HG03139 (cell line): ENCODE measurements around the gene P4HA2.

Experiments
- ATAC-seq: cut with Tn5 transposase; IDR thresholded peaks from one replicate; pipeline ENCODE4 v1.9.1; 2021; ENCODE audit not compliant: unreplicated experiment

The P4HA2 gene

DNA sequence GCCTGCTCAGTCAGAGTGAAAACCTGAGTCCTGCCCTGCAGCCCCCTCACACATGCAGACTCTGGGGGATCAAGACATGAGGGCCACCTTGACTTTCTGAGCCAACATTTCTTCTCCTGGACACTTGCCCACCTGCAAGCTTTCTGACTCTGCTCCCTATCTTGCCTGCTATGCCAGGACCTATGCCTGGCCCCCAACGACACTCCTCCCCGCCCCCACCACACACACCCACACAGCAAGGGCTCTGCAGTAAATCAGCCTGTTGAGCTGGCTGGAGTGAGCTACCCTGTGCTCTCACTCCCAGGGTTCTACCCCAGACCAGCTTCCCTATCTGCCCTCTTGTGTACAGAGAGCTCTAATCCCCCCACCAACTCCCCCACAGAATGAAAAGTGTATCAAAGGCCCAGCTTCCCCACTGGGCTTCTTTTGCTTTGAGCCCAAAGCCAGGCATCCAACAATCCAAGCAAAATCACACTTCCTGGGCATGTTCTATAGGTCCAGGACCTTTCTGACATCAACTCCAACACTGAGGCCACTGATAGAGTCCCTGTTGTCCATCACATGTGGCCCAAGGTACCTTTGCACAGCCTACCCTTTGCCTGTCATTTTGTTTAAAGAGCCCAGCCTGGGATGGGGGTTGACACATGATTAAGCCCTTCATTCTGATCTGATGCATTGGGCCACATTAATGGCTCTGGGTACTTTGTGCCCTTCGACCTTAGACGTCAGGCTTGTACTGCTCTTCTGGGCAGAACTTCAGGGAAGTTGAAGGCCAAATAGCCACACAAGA, 37.1 kb upstream of the P4HA2 start:
- ATAC-seq: no peak

DNA sequence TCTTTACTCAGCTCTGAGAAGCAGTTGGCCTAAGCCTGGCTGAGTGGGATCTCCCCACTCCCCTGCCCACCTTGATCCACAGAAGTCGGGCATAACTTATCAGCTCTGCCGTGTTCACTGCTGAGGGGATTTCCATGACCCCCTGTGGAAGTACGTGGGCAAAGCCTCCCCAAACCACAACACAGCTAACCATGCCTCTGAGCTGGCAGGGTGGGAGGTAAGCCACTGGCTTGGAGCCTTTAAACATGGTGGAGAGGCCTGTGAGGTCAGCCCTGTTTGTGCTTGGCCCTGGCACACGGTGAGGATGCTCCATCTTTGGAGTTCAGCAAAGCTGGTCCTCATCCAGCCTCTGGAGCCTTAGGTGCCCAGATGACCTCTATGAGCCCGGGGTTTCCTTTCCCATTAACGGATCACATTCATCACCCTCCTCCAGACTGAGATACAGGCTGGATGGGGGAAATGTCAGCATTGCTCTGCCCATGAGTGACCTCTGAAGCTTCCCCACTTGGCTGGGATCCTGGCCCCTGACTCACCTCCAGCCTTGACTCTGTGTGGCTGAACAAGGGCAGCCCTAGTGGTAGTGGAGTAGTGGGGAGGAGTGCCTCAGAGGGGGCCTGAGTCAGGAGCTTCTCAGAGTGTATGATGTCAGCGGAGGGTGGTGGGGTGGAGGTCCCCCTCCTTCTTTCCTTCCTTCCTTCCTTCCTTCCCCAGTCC, 36.1 kb upstream of the P4HA2 start:
- no peak for ATAC-seq

DNA sequence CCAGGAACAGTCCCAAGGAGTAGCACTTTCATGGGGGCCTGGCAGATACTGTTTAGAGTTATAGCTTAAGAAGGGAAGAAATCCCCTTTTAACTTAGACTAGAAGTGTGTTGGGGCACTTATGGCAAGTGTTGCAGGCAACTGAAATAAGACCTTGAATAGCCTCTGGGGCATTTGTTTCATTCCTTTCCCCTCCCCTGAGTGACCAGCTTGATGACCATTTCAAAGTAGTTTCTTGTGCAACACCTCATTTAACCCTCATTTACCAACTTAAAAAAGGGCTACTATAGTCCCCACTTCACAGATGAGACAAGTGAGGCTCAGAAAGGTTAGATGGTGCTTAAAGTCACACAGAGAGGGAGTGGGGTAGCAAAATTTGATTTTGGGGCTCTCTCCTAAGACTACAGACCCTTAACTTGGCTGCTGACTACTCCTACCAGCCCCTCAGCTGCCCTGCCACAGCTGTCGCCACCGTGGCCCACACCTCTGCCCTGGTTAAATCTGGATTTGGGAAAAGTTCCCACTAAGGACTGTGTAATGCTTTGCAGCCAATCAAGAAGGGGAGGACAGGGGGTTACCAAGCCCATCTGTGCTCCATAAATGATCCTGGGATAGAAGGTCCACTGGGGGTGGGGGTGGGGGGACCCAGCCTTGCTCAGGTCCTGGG, 35.4 kb upstream of the P4HA2 start:
- ATAC-seq: no peak

DNA sequence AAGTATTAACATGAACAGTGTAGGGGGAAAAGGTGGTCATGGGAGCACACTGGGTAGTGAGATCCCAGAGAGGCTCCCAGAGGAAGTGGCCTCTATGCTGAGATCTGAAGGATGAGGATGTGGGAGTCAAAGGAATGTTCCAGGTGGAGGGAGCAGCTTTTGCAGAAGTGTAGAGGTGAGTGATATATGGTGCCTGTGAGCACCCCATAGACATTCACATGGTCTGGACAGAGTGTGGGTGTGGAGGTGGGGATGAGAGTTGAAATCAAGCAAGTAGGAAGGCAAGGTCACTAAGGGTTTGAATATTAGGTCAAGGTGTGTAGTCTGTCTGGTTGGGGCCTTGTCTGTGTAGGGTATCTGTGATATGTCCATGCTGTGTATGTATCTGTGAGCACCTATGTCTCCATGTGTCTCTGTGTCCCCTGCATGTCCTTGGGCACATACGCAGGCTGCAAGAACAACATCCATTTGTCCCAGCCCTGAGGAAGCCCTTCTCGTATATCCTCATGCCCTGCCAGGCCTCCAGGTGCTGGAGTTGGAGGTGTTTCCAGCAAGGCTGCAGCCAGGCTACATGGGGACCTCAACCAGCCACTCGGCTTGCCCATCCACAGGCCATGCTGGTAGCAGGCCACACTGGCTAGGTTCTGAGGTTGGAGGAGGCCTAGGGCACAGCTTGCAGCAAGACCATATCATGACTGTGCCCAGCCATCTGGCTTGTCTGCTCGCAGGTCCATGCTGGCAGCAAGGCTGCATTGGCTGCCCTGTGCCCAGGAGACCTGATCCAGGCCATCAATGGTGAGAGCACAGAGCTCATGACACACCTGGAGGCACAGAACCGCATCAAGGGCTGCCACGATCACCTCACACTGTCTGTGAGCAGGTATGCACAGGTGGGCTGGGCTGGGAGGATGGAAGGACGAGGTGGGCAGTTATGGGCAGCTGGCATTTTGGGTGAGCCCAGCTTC, 34.5 kb upstream of the P4HA2 start:
- ATAC-seq: no peak

DNA sequence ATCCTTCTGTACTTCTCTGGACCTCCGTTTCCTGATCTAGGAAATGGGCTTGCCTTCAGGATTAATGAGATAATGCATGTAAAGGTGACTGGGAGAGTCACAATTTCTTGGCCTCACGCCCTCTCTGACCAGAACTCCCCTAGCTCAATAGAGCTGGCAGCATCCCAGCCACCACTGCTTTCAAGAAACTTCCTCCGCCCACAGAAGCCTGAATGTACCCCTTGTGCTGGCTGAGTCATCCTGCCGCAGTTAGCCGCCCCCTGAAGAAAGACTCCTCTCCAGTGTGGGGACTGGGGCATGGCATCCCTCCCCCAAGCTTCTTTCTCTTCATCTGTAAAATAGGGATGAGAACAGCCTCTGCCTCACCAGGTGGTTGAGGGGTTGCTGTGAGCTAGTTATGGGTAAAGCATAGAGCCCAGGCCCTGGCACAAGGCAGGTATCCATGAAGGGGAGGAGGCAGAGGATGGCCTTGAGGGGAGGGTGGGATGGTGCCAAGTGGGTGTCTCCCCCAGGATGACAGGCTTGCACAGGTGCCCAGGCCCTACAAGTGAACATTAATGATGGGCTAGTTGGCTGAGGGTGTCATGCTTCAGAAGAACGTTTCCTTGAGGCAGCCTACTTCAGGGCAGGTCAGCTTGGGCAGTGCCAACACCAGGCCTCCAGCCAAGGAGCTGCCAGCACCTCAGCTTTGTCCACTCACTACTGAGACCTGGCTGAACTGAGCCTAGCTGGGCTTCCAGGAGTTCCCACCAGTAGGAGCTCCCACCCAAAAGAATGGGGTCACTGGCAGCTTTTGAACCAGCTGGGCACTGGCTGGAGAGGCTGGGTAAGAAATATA, 33.3 kb upstream of the P4HA2 start:
- no peak for ATAC-seq

DNA sequence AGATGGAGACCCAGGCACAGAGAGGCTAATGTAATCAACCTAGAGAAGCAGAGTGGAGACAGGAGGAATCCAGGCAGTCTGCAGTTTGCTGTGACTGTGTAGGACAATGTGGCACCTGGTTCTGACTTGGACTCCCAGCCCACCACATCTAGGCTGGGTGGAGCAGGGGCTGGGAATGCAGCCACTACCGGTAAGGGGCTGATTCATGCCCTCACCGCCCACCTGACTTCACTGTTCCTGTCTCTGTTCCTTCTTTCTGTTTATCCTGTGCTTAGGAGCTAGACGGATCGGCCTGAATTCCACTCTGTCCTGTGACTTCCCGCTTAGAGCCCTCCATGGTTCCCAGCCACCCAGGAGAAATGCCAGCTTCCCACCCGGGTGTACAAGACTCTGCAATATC, 32.4 kb upstream of the P4HA2 start:
- ATAC-seq: no peak

DNA sequence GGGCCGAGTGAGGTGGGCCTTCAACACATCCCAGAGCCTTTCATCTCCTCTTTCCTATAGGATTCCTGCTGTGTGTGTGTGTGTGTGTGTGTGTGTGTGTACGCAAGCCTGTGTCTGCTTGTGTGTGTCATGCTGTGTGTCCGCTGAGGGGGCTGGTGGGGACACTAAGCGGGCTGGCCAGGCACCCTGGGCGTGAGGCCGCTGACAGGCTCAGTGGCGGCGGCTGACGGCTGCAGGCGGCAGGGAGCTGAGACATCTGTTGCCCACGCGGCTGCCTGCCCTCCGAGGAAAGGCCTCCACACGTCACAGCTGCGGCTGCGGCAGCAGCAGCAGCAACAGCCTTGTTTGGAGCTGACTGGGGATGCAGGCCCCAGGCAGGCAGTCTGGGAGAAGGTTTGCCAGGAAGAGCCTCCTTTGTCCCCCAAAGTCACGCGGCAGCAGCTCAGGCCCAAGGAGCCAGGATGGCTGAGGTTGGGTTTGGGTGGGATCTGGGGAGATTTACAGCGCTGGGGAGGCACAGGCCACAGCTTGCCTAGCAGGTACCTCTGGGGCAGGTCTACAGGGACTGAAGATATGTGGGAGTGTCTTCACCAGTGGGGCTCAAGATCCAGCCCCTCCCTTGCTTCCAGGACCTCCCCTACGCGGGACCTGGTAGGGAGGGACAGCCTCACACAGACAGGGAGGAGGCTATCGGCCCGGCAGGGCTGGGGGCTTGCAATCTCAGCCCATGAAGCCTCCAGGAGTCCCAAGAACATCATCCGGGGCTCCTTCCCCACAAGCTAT, 31.6 kb upstream of the P4HA2 start:
- no peak for ATAC-seq

DNA sequence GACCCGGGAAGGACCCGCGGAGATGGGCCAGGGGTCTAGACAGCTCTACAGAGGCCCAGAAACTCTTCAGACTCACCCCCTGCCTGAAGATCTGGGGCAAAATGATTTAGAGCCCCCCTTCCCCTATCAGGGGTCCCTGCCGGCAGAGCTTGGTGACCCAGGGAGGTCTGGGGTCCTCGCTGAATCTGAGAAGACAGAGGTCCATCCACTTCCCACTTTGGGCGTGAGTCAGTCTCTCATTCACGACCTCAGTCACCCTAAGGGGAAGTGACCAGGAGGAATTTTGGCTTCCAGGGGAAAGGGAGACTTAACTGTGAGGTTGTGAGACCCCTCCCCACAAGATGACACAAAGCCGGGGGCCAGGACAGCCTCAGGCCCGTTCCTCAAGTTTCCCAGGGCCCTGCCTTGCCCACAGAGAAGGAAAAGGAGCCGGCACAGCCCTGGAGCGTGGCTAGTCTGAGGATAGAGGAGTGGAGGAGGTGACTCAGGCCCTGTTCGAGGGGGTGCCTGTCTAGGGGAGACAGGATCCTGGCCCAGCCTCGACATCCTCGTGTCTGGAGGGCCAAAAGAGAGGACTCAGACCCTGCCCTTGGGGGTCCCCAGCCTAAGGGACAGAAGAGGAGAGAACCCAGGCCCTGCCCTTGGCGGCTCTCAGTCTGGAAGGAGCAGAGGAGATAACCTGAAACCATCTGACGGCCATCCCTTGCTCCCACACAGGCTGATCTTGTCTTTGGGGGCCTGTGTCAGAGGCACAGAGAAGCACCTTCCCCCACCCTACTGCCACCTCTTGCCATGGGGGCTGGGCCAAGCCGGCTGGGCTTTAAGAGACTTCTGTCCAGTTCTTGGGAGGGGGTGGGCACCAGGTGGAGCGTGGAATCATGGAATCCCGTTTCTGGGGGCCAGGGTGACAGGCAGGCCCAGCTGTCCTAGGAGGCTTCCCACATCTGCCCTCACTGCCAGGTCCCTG, 30.7 kb upstream of the P4HA2 start:
- no peak for ATAC-seq

DNA sequence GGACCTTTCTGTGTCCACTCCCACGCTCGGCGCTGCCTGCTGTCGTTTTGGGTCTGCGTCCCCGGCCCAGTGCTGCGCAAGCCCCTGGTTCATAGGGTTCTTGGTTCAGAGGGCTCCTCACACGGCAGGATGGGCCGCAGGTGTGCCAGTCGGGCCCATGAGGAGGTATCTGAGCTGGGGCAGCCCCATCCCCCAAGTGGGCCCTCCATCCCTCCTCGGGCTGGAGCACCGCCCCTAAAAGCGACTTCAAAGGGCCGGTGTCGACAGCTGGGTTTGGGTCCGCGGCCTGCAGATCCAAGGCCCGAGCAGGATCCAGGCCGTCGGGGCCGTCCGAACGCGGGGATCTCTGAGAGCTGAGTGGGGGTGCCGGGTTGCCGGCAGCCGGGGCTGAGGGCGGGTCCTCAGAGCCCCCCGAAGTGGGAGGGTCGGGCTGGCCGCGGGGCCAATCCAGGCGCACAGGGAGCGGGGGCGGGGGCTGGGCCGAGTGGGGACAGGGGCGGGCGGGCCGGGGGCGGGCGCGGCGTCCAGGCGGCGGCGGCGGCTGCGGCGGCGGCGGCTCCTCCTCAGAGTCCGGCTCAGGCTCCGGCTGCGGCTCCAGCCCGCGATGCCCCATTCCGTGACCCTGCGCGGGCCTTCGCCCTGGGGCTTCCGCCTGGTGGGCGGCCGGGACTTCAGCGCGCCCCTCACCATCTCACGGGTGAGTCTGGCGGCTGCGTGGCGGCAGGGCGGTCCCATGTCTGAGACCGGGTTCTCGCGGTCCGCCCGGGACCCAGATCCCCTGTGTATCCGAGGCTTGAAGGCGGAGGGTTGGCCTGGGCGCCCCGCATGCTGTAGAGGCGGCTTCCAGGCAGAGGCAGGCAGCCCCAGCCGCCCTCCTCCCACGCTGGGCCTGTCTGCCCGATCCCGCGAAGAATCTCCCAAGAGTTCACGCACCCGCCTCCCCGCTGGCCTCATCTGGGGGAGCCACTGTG, 29.8 kb upstream of the P4HA2 start, which contains the start of gene PDLIM4:
PDLIM4 (plus strand) TSS at position 566 of the 971 bp plus-strand sequence; CDS start at position 605, 39 bp downstream.
- no peak for ATAC-seq

DNA sequence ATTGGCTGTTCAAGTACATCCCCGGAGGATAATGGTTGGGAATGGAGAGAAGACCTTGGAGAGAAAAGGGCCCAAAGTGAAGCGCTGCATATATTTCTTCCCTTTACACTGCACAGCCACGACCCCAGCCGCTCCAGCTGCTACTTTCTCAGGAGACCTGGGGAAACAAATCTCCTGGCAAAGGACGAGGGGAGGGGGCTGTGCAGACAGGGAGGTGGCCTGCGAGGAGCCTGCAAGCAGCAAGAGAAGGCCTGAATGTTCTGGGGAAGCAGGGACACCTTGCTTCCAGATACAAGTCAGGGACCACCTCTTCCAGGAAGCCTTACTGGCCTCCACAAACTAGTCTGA, 29.1 kb upstream of the P4HA2 start:
- ATAC-seq: no peak

DNA sequence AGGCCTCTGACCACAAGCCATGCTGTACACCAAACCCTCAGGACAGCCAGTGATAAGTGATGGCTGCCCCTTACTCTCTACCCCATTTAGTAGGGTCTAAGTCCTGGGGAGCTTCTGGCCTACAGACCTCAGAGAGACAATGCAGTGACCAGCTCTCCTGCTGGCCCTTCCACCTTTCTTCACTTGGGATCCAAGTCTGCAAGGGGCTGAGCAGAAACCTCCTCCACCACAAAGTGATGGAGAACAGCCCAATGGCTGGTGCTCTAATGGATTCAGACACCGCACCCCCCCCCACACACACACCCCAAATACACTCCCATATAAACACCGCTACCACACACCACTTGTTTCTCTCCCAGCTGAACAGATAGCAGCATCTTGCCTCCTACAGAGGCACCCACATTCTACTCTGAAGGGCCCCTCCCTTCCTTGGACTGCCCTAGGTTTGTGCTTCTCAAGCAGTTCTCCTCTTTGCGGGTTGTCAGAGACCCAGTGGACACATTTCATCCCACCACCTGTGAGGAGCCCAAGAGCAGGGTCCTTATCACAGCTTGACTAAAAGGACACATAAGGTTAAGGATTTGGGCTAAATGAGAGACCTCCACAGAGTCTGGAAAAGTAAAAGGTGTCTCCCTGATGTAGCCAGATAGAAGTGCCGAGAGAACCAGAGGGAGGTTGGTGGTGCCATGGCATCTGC, 28.6 kb upstream of the P4HA2 start:
- no peak for ATAC-seq

DNA sequence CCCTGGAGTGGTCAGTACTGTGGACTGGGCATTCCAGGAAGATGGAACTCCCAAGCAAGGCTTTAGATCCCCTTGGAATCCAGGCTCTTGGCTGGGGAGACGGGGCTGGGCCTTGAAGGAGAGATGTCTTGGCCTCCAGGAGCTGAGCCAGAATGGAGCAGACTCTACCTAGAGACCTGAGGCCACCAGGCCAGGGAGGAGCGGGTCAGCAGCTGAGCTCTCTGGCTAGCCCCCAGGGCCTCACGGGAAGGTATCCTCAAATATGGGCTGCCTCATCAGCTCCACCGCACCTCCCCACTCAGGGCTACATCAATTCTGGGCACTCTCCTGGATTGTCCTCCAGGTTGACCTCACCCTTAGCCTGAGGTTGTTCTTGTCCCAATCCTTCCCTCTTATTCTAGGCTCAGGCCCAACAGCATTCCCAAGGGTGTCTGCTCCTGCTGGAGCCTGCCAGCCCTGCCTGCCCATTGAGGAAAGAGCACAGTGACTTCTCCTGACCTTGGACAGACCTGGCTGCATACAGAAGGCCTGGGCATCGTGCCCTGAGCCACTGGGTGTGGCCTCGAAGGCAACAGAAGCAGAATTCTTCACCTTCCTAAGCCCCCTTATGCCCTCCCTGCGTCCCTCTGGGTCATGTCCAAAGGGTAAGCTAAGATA, 26.8 kb upstream of the P4HA2 start:
- ATAC-seq: no peak

DNA sequence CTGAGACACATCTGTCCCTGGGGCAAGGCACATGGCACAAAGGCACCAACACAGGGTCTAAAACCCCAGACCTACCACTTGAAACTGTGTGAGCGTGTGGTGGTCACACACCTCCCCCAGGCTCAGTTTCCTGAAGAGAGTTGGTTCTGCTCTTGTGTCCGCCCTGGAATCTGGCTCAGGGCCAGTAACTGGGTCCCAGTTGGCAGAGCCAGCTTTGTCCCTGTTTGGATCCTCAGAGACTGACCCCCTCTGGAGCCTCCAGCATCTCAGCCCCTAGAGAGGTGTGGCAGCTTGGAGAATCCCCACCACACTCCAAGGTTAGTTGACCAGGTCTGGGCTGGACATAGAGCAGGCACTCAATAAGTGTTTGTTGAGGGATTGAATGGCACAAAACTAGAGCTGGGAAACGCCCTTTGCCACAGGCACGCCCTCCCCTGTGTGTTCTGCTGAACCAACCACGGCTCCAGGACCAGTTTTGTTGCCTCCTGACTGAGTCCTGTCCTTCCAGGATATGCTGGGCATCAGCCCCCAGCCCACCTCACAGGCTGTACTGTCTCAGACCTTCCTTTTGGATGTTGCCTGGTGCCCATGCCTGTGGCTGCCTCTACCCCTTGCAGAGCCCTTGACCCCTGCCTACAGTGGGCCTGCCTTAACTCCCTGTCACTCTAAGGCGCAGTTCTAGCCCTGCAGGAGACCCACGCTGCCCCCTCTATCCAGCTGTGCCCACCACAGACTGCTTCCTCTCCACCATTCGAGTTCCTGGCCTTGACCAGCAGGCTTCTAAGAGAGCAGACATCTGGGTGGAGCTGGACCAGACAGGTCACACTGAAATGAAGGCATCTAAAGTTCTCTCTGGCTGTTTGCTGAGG, 26.0 kb upstream of the P4HA2 start:
- ATAC-seq: no peak

DNA sequence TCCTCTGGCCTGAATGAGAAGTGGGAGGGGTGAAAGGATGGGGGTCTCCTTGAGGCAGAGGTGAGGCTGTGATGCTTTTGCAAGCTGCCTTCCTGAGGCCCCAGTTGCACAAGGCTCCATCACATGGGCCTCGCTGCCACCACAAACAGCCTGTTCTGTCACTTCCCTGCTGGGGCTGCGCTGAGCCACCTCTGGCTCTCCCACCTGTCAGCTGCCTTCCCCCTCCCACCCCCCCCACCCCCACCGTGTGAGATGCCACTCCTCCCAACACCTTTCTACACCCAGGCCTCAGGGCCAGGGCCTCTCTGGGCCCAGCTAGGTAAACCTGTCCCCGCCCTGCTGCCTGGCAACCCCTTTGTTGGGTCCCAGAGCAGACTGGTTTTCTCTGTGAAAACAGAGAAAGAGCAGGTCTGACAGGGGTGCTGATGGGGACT, 25.4 kb upstream of the P4HA2 start:
- no peak for ATAC-seq

DNA sequence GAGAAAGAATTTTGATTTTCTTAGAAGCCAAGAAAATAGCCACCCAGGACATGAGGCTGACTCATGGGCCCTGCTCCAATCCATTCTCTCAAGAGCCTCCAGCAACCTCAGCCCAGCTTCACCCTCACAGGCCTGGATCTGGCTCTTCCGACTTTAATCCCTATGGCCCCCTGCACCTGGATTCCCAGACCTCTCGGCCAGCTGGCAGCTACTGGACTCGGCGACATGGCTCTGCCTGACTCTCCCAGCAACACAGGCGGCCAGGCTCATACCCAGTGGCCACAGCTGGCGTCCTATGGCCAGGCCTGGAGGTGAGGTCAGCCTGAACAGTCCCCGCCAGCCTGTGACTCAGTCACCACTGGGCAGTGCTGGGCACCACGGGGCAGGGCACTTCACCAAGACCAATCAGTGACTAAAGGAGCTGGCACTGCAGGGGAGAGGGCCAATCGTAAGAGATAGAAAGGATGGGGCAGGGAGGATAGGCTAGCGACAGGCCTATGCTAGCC, 23.6 kb upstream of the P4HA2 start:
- ATAC-seq: no peak
